H9 (cell line): ENCODE results near the gene GALNS. TPM values are rescaled to one million over a fixed set of nuclear protein-coding genes. Genes with fewer than 3 reads are reported as not detected.

Experiments used
- DNase-seq: peaks from one replicate; pipeline ENCODE4 v3.0.0-alpha.2; 2017
- H2AFZ ChIP-seq: one replicate; pipeline ENCODE4 v1.6.1; 2013; ENCODE audit warnings: mild to moderate bottlenecking, low read length, control low read depth, moderate library complexity
- H2AK5ac ChIP-seq: 2 replicates; pipeline ENCODE4 v1.6.1; 2013; ENCODE audit warnings: low read length, control low read depth, mixed read lengths; ENCODE audit not compliant: insufficient read length
- H2BK120ac ChIP-seq: one replicate; pipeline ENCODE4 v1.6.1; 2013; ENCODE audit warnings: low read depth, mild to moderate bottlenecking, low read length, control low read depth, inconsistent platforms; ENCODE audit not compliant: poor library complexity, severe bottlenecking
- H2BK12ac ChIP-seq: 2 replicates; pipeline ENCODE4 v1.6.1; 2013; ENCODE audit warnings: low read length, control low read depth, mixed read lengths, low read depth; ENCODE audit not compliant: insufficient read length
- H2BK15ac ChIP-seq: 2 replicates; pipeline ENCODE4 v1.6.1; 2013; ENCODE audit warnings: low read depth, low read length, control low read depth
- H2BK20ac ChIP-seq: one replicate; pipeline ENCODE4 v1.6.1; 2013; ENCODE audit warnings: low read depth, mild to moderate bottlenecking, low read length, control low read depth, inconsistent platforms; ENCODE audit not compliant: poor library complexity, severe bottlenecking
- H2BK5ac ChIP-seq: 2 replicates; pipeline ENCODE4 v1.6.1; 2013; ENCODE audit warnings: low read length, control low read depth, mixed read lengths; ENCODE audit not compliant: insufficient read length
- H3K14ac ChIP-seq: 2 replicates; pipeline ENCODE4 v1.6.1; 2013; ENCODE audit warnings: low read length, control low read depth; ENCODE audit not compliant: insufficient read depth
- H3K18ac ChIP-seq: 2 replicates; pipeline ENCODE4 v1.6.1; 2013; ENCODE audit warnings: low read depth, mild to moderate bottlenecking, mixed read lengths, low read length, control low read depth; ENCODE audit not compliant: insufficient read length
- H3K23ac ChIP-seq: 2 replicates; pipeline ENCODE4 v1.6.1; 2013; ENCODE audit warnings: low read length, control low read depth, mixed read lengths, low read depth; ENCODE audit not compliant: insufficient read length
- H3K23me2 ChIP-seq: 2 replicates; pipeline ENCODE4 v1.6.1; 2013; ENCODE audit warnings: low read depth, mild to moderate bottlenecking, mixed read lengths, low read length, control low read depth; ENCODE audit not compliant: insufficient read length, poor library complexity, severe bottlenecking
- H3K27ac ChIP-seq: 2 replicates; pipeline ENCODE4 v1.5.1; 2013; ENCODE audit warnings: low read length, control low read depth, mixed read lengths, low read depth; ENCODE audit not compliant: insufficient read length
- H3K27me3 ChIP-seq: 2 replicates; pipeline ENCODE4 v1.6.1; 2013; ENCODE audit warnings: low read length, control low read depth, inconsistent platforms; ENCODE audit not compliant: insufficient read depth
- H3K4ac ChIP-seq: 2 replicates; pipeline ENCODE4 v1.6.1; 2013; ENCODE audit warnings: low read depth, mild to moderate bottlenecking, control low read depth, inconsistent platforms, low read length, moderate library complexity
- H3K4me1 ChIP-seq: 2 replicates; pipeline ENCODE4 v1.6.1; 2013; ENCODE audit warnings: low read length, control low read depth, inconsistent platforms; ENCODE audit not compliant: insufficient read depth
- H3K4me2 ChIP-seq: 2 replicates; pipeline ENCODE4 v1.6.1; 2013; ENCODE audit warnings: low read length, control low read depth, mixed read lengths; ENCODE audit not compliant: insufficient read length, insufficient read depth
- H3K56ac ChIP-seq: 2 replicates; pipeline ENCODE4 v1.6.1; 2013; ENCODE audit warnings: low read depth, mild to moderate bottlenecking, mixed read lengths, low read length, control low read depth; ENCODE audit not compliant: insufficient read length
- H3K79me1 ChIP-seq: 2 replicates; pipeline ENCODE4 v1.6.1; 2013; ENCODE audit warnings: low read depth, mild to moderate bottlenecking, moderate library complexity, low read length, control low read depth, inconsistent platforms; ENCODE audit not compliant: insufficient read depth, poor library complexity, severe bottlenecking
- H3K79me2 ChIP-seq: 2 replicates; pipeline ENCODE4 v1.6.1; 2013; ENCODE audit warnings: low read length, control low read depth, inconsistent platforms; ENCODE audit not compliant: insufficient read depth
- H3K9ac ChIP-seq: 2 replicates; pipeline ENCODE4 v1.6.1; 2013; ENCODE audit warnings: low read length, control low read depth, mixed read lengths; ENCODE audit not compliant: insufficient read length; ENCODE audit errors: extremely low read depth
- H3K9me3 ChIP-seq: one replicate; pipeline ENCODE4 v1.6.1; 2013; ENCODE audit warnings: low read depth, low read length, inconsistent platforms; ENCODE audit not compliant: control insufficient read depth
- H3T11ph ChIP-seq: one replicate; pipeline ENCODE4 v1.6.1; 2013; ENCODE audit warnings: mild to moderate bottlenecking, low read length, control low read depth, inconsistent platforms
- H4K20me1 ChIP-seq: one replicate; pipeline ENCODE4 v1.6.1; 2013; ENCODE audit not compliant: control insufficient read depth, insufficient read length, insufficient read depth
- H4K5ac ChIP-seq: 2 replicates; pipeline ENCODE4 v1.6.1; 2013; ENCODE audit warnings: low read depth, mild to moderate bottlenecking, mixed read lengths, low read length, control low read depth; ENCODE audit not compliant: insufficient read length
- H4K8ac ChIP-seq: replicated peaks from 2 replicates; pipeline ENCODE4 v1.6.1; 2013; ENCODE audit warnings: low read length, control low read depth, mixed read lengths, low read depth; ENCODE audit not compliant: insufficient read length
- H4K91ac ChIP-seq: 2 replicates; pipeline ENCODE4 v1.6.1; 2013; ENCODE audit warnings: low read depth, mild to moderate bottlenecking, moderate library complexity, mixed read lengths, low read length, control low read depth; ENCODE audit not compliant: insufficient read length
- H3K27ac Mint-ChIP-seq, 3 experiments: 2 replicates in 2 of 3; 3 replicates in 1 of 3; pipeline ENCODE4 v1.8.0; 2020 to 2021; ENCODE audit warnings: mixed read lengths in 3 of 3, mild to moderate bottlenecking in 1 of 3, moderate library complexity in 1 of 3
- H3K27me3 Mint-ChIP-seq: 2 replicates; pipeline ENCODE4 v1.8.0; 2021; ENCODE audit warnings: low read depth, mild to moderate bottlenecking, moderate library complexity, mixed read lengths
- H3K36me3 Mint-ChIP-seq, 3 experiments: 2 replicates in 2 of 3; 3 replicates in 1 of 3; pipeline ENCODE4 v1.8.0; 2020 to 2021; ENCODE audit warnings: low read depth in 3 of 3, mixed read lengths in 3 of 3; ENCODE audit not compliant: insufficient read depth in 1 of 3
- H3K4me1 Mint-ChIP-seq, 2 experiments: 2 replicates each; pipeline ENCODE4 v1.8.0; 2020; ENCODE audit warnings: mixed read lengths in 2 of 2
- H3K4me3 Mint-ChIP-seq, 2 experiments: 2 replicates in 1 of 2; 3 replicates in 1 of 2; pipeline ENCODE4 v1.8.0; 2020 to 2021; ENCODE audit warnings: mild to moderate bottlenecking in 2 of 2, mixed read lengths in 2 of 2, moderate library complexity in 1 of 2
- H3K9me3 Mint-ChIP-seq, 2 experiments: 2 replicates in 1 of 2; 3 replicates in 1 of 2; pipeline ENCODE4 v1.8.0; 2020; ENCODE audit warnings: mild to moderate bottlenecking in 2 of 2, mixed read lengths in 2 of 2, moderate library complexity in 1 of 2
- CTCF ChIP-seq: fragments of 200-600 bp; sonication (generic); conservative IDR thresholded peaks from 3 replicates; pipeline ENCODE4 v1.8.0; 2021; ENCODE audit warnings: antibody characterized with exemption, mild to moderate bottlenecking
- WGBS: extraction: QIAGEN DNeasy Blood & Tissue Kit; methylation state at CpG from one replicate; pipeline ENCODE4 v1.1.7; 2013; ENCODE audit warnings: missing lambda C conversion rate, low lambda C conversion rate, mixed read lengths; ENCODE audit not compliant: insufficient read length; ENCODE audit errors: extremely low coverage; 5-methylcytosine and 5-hydroxymethylcytosine counted together
- total RNA-seq: library from RNA; stranded (reverse); gene quantifications from 2 replicates; pipeline ENCODE4 v1.2.1, GENCODE V29; 2021

Gene GALNS
- total RNA-seq, 1 experiment from 2014 or later: 20.3 TPM

GRCh38 chr16:88903267-88903666, 46.5 kb upstream of the GALNS start:
- Histone ChIP-seq H3T11ph (no peak overlapping the region), H4K20me1 (no peaks in the 10 kb centered on the region), H3K27ac (no peak overlapping the region), H3K79me1 (no peaks in the 10 kb centered on the region), H3K9me3 (no peaks in the 10 kb centered on the region), H3K23ac (no peak overlapping the region), H3K4ac (no peak overlapping the region), H2AFZ (no peak overlapping the region), H3K4me1 (no peaks in the 10 kb centered on the region), H3K4me2 (no peak overlapping the region), H2BK15ac (no peak overlapping the region), H3K14ac (no peak overlapping the region), H4K5ac (no peak overlapping the region), H3K79me2 (no peaks in the 10 kb centered on the region), H2BK5ac (no peak overlapping the region), H2BK12ac (no peak overlapping the region), H3K56ac (no peak overlapping the region), H3K27me3 (no peaks in the 10 kb centered on the region), H3K9ac (no peak overlapping the region), H3K18ac (no peak overlapping the region), H2AK5ac (no peak overlapping the region), H4K91ac (no peak overlapping the region), H4K8ac (no peak overlapping the region), H2BK20ac (no peak overlapping the region), H2BK120ac (no peak overlapping the region), H3K23me2 (no peaks in the 10 kb centered on the region)
- Mint-ChIP-seq H3K4me3 (no peak overlapping the region), H3K9me3 (no peaks in the 10 kb centered on the region), H3K27me3 (no peaks in the 10 kb centered on the region; the same call in 1 of the 2 replicates), H3K4me1 (peaks cover 6 to 15% of the 10 kb centered on the region in 2 experiments; a peak in 3 of 4 replicates), H3K27ac (peak overlapping the region in 1 of 3 experiments; percentile 88; a peak in 1 of 7 replicates), H3K36me3 (no peaks in the 10 kb centered on the region)
- TF ChIP-seq CTCF: no peak
- WGBS: no CpG with 5 or more reads among the region's 14 CpGs
- no peak for DNase-seq
